ENCODE results near the gene SCAF8.
"Not testable (repeated sequence)": the region's sequence is repeated elsewhere in the genome, so short reads cannot be mapped to it uniquely, and the experiment has no call there.

Gene SCAF8

GRCh38 chr6:154733183-154733625, at the start of gene SCAF8:
Gene SCAF8 (plus strand): TSS chr6:154733416. CDS start chr6:154733901, 485 bp downstream.
- peak; percentile 86 for DNase-seq

- DNase-seq, result no peak
These were observed 49.3 kb upstream of the SCAF8 start for GRCh38 chr6:154683756-154684523.

- no peak for DNase-seq
These were observed 47.1 kb upstream of the SCAF8 start for GRCh38 chr6:154686162-154686561.

- DNase-seq, result no peak
These were observed 43.5 kb upstream of the SCAF8 start for GRCh38 chr6:154689493-154690255.

GRCh38 chr6:154690857-154691256, 42.4 kb upstream of the SCAF8 start:
- DNase-seq, result no peak

GRCh38 chr6:154696661-154697060, 36.6 kb upstream of the SCAF8 start:
- DNase-seq, result no peak

GRCh38 chr6:154703124-154703523, 30.1 kb upstream of the SCAF8 start:
- DNase-seq, result no peak

GRCh38 chr6:154705471-154706113, 27.6 kb upstream of the SCAF8 start:
- no peak for DNase-seq

- no peak for DNase-seq
These were observed 26.8 kb upstream of the SCAF8 start for GRCh38 chr6:154706389-154706788.

- no peak for DNase-seq
These were observed 23.6 kb upstream of the SCAF8 start for GRCh38 chr6:154709621-154710020.

GRCh38 chr6:154710689-154711088, 22.5 kb upstream of the SCAF8 start:
- DNase-seq, result no peak

- no peak for DNase-seq
These were observed 17.8 kb upstream of the SCAF8 start for GRCh38 chr6:154715446-154715845.

- not testable (repeated sequence) for DNase-seq
These were observed 16.9 kb upstream of the SCAF8 start for GRCh38 chr6:154716350-154716749.

- no peak for DNase-seq
These were observed 13.8 kb upstream of the SCAF8 start for GRCh38 chr6:154719433-154719832.

- DNase-seq, result no peak
These were observed 13.4 kb upstream of the SCAF8 start for GRCh38 chr6:154719854-154720253.

GRCh38 chr6:154721460-154721859, 11.8 kb upstream of the SCAF8 start:
- no peak for DNase-seq

- no peak for DNase-seq
These were observed 6.3 kb upstream of the SCAF8 start for GRCh38 chr6:154726887-154727286.

GRCh38 chr6:154731296-154732218, 1.7 kb upstream of the SCAF8 start:
- DNase-seq, result no peak

GRCh38 chr6:154732538-154733182, 556 bp upstream of the SCAF8 start:
- DNase-seq, result peak; percentile 22

GRCh38 chr6:154733626-154734382, 588 bp downstream of the SCAF8 start:
- DNase-seq, result peak; percentile 91

GRCh38 chr6:154736618-154737259, 3.5 kb downstream of the SCAF8 start:
- no peak for DNase-seq
